SK-N-SH (cell line): Measurements from ENCODE around the gene C2orf49. TPM values are rescaled to one million over a fixed set of nuclear protein-coding genes. Genes with fewer than 3 reads are reported as not detected.

Experiments
- CTCF ChIA-PET: fragments of 300-600, 350-600 bp; formaldehyde crosslinking; extraction: SDS; loops from one replicate; lab custom pipeline; 2021; lab: Yijun Ruan, JAX
- POLR2A ChIA-PET: fragments of 350-600 bp; sonication (Branson Sonifier 250); formaldehyde crosslinking; extraction: SDS; loops from one replicate; lab custom pipeline; 2020; ENCODE audit warnings: antibody characterized with exemption, inconsistent platforms; lab: Yijun Ruan, JAX
- DNase-seq: peaks from one replicate; pipeline ENCODE4 v3.0.0; 2012
- H2AFZ ChIP-seq: fragments of 200-600 bp; sonication (generic); 2 replicates; pipeline ENCODE4 v1.8.1; 2016; ENCODE audit warnings: antibody characterized with exemption, mild to moderate bottlenecking, low read depth
- H3F3A ChIP-seq: fragments of 200-600 bp; sonication (generic); replicated peaks from 2 replicates; pipeline ENCODE3; 2016; ENCODE audit warnings: antibody characterized with exemption, mild to moderate bottlenecking; ENCODE audit not compliant: insufficient read depth
- H3K27ac ChIP-seq, 2 experiments: fragments of 200-500 bp in 1 of 2; fragments of 200-600 bp in 1 of 2; sonication (Bioruptor generic) in 1 of 2; sonication (generic), shearing (Covaris generic) in 1 of 2; 2 replicates each; pipeline versions ENCODE4 v1.5.1 to v1.6.1; 2014 to 2016; ENCODE audit warnings: low read depth in 2 of 2, inconsistent platforms in 1 of 2, low read length in 1 of 2, mild to moderate bottlenecking in 1 of 2, mixed read lengths in 1 of 2
- H3K27me3 ChIP-seq: fragments of 200-600 bp; sonication (generic), shearing (Covaris generic); 2 replicates; pipeline ENCODE4 v1.6.1; 2016; ENCODE audit warnings: mixed run types; ENCODE audit not compliant: insufficient read depth
- H3K36me3 ChIP-seq, 2 experiments: fragments of 200-500 bp in 1 of 2; fragments of 200-600 bp in 1 of 2; sonication (Bioruptor generic) in 1 of 2; sonication (generic) in 1 of 2; replicated peaks in 1 of 2; 2 replicates each; pipeline versions ENCODE3 to v1.5.1; 2014 to 2016; ENCODE audit warnings: low read length in 1 of 2, mild to moderate bottlenecking in 1 of 2; ENCODE audit not compliant: insufficient read depth in 2 of 2, control insufficient read depth in 1 of 2
- H3K4me1 ChIP-seq, 2 experiments: fragments of 200-500 bp in 1 of 2; fragments of 200-600 bp in 1 of 2; sonication (Bioruptor generic) in 1 of 2; sonication (generic), shearing (Covaris generic) in 1 of 2; 2 replicates each; pipeline versions ENCODE4 v1.5.1 to v1.6.1; 2014 to 2016; ENCODE audit warnings: low read depth in 1 of 2, low read length in 1 of 2, mixed run types in 1 of 2; ENCODE audit not compliant: insufficient read depth in 2 of 2, control insufficient read depth in 1 of 2
- H3K4me2 ChIP-seq: fragments of 200-600 bp; sonication (generic), shearing (Covaris generic); 2 replicates; pipeline ENCODE4 v1.6.1; 2017; ENCODE audit warnings: mixed run types
- H3K4me3 ChIP-seq, 2 experiments: fragments of 200-500 bp in 1 of 2; fragments of 200-600 bp in 1 of 2; sonication (Bioruptor generic) in 1 of 2; sonication (generic), shearing (Covaris generic) in 1 of 2; 2 replicates each; pipeline versions ENCODE4 v1.5.1 to v1.8.1; 2014 to 2016; ENCODE audit warnings: low read depth in 2 of 2, inconsistent platforms in 1 of 2, low read length in 1 of 2, mild to moderate bottlenecking in 1 of 2, mixed read lengths in 1 of 2, moderate library complexity in 1 of 2
- H3K79me2 ChIP-seq: fragments of 200-600 bp; sonication (generic); 2 replicates; pipeline ENCODE4 v1.8.1; 2017; ENCODE audit warnings: mild to moderate bottlenecking; ENCODE audit not compliant: insufficient read depth
- H3K9ac ChIP-seq: fragments of 200-600 bp; sonication (generic); 2 replicates; pipeline ENCODE4 v1.6.1; 2017; ENCODE audit warnings: mixed run types
- H3K9me2 ChIP-seq: fragments of 200-600 bp; sonication (generic); 2 replicates; pipeline ENCODE4 v1.6.1; 2017; ENCODE audit warnings: mixed run types
- H3K9me3 ChIP-seq: fragments of 200-600 bp; sonication (generic); 2 replicates; pipeline ENCODE4 v1.6.1; 2017; ENCODE audit warnings: mixed run types, mild to moderate bottlenecking, moderate library complexity
- H4K20me1 ChIP-seq: fragments of 200-600 bp; sonication (generic); 2 replicates; pipeline ENCODE4 v1.6.1; 2017; ENCODE audit warnings: mild to moderate bottlenecking, mixed run types; ENCODE audit not compliant: insufficient read depth
- CHD2 ChIP-seq: fragments of 150-350 bp; IDR thresholded peaks from 2 replicates; pipeline ENCODE4 v1.6.1; 2018; ENCODE audit warnings: low read length; ENCODE audit not compliant: partially characterized antibody
- FOSL2 ChIP-seq: IDR thresholded peaks from 2 replicates; pipeline ENCODE4 v1.4.0; 2012; ENCODE audit warnings: low read depth, mild to moderate bottlenecking, moderate library complexity, borderline replicate concordance
- MEF2A ChIP-seq: IDR thresholded peaks from 2 replicates; pipeline ENCODE4 v1.4.0; 2012; ENCODE audit warnings: low read depth, borderline replicate concordance
- MXI1 ChIP-seq: IDR thresholded peaks from 2 replicates; pipeline ENCODE4 v1.6.1; 2012; ENCODE audit warnings: mild to moderate bottlenecking, low read depth, low read length, improper control_type of control experiment
- NRF1 ChIP-seq: IDR thresholded peaks from 2 replicates; pipeline ENCODE4 v1.6.1; 2012; ENCODE audit warnings: low read depth, mild to moderate bottlenecking, low read length
- RCOR1 ChIP-seq: fragments of 150-350 bp; IDR thresholded peaks from 2 replicates; pipeline ENCODE4 v1.6.1; 2017; ENCODE audit warnings: antibody characterized with exemption, low read length
- TEAD4 ChIP-seq: IDR thresholded peaks from 2 replicates; pipeline ENCODE4 v1.4.0; 2012; ENCODE audit warnings: mild to moderate bottlenecking, borderline replicate concordance; ENCODE audit not compliant: insufficient read depth
- YY1 ChIP-seq: IDR thresholded peaks from 2 replicates; pipeline ENCODE4 v1.4.0; 2012; ENCODE audit warnings: low read depth, mild to moderate bottlenecking
- WGBS: methylation state at CpG from one replicate; pipeline ENCODE4 v1.1.6; 2017; ENCODE audit warnings: low lambda C conversion rate; 5-methylcytosine and 5-hydroxymethylcytosine counted together
- polyA plus RNA-seq, 3 experiments: library from polyadenylated mRNA; depleted of rRNA; stranded (reverse); fragments of >200 nt; gene quantifications; 2 replicates each; pipeline ENCODE4 v1.2.3, GENCODE V29; 2012
- TF ChIP-seq, protein P1 (sequence below): IDR thresholded peaks from 2 replicates; pipeline ENCODE4; 2012
- TF ChIP-seq, protein P2 (sequence below): IDR thresholded peaks from 2 replicates; pipeline ENCODE4 v1.4.0; 2012; ENCODE audit warnings: low read depth
- TF ChIP-seq, protein P3 (sequence below): fragments of 150-350 bp; IDR thresholded peaks from 2 replicates; pipeline ENCODE4 v1.6.1; 2016; ENCODE audit warnings: mild to moderate bottlenecking, low read depth, low read length
- TF ChIP-seq, protein P4 (sequence below): IDR thresholded peaks from 2 replicates; pipeline ENCODE4 v1.6.1; 2012; ENCODE audit warnings: mild to moderate bottlenecking, low read depth, low read length, moderate library complexity

The C2orf49 gene
- polyA plus RNA-seq, 1 of the 3 experiments (the other 2 are of a cell fraction) = 7.6 TPM

DNA sequence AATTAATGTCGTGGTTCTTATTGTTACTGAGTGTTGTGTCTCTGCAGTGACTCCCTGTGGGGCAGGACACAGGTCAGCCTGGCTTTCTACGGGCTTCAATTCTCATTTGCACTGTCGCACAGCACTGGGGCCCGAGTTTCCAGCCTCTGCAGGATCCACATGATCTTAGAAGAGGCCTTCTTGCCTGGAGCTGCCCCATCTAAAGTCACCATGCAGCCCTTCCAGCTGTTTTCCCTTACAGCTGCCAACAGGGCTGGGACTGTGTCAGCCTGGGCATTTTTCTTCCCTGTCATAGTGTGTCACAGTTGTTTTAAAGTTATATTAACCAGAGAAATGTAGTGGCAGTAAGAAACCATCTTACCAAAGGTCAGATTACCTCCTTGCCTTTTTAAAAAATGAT lies 34.5 kb downstream of the C2orf49 start:
- H3K4me2 ChIP-seq = no peak overlapping the region
- peaks cover 0 to 50% of the 10 kb centered on the region in 2 experiments for H3K36me3 ChIP-seq
- H3K79me2 ChIP-seq = peaks cover 42% of the 10 kb centered on the region; the same call in 1 of the 2 replicates

More for the DNA sequence above, 34.5 kb downstream of the C2orf49 start:
- no peak overlapping the region for H3K27ac ChIP-seq
- no peak for DNase-seq
- ChIA-PET POLR2A (no interaction called here), CTCF (interaction anchor here (0.8 to 2.9 kb wide), 5 partner anchors 12 to 150 kb away, joined by 3 to 16 read pairs (median 4); partner anchors contain the start of gene FHL2)
- H3K9me3 ChIP-seq = no peaks in the 10 kb centered on the region
- 0 out of 2 replicates have a peak, but pooled peaks cover 5% of the 10 kb centered on the region for H4K20me1 ChIP-seq
- WGBS = 92% methylated on average over 4 of the region's 4 CpGs
- H3K4me1 ChIP-seq = peaks cover 2 to 4% of the 10 kb centered on the region in 2 experiments; a peak in 1 of 4 replicates
- H3K9me2 ChIP-seq = no peaks in the 10 kb centered on the region
- H3K27me3 ChIP-seq = no peaks in the 10 kb centered on the region
- H3K4me3 ChIP-seq = no peak overlapping the region
- no peak overlapping the region for H2AFZ ChIP-seq
- peaks cover 8% of the 10 kb centered on the region for H3F3A ChIP-seq
- H3K9ac ChIP-seq = no peak overlapping the region
- no peak for TF ChIP-seq RCOR1
- no peak for TF ChIP-seq TEAD4
- TF ChIP-seq, protein P1, sequence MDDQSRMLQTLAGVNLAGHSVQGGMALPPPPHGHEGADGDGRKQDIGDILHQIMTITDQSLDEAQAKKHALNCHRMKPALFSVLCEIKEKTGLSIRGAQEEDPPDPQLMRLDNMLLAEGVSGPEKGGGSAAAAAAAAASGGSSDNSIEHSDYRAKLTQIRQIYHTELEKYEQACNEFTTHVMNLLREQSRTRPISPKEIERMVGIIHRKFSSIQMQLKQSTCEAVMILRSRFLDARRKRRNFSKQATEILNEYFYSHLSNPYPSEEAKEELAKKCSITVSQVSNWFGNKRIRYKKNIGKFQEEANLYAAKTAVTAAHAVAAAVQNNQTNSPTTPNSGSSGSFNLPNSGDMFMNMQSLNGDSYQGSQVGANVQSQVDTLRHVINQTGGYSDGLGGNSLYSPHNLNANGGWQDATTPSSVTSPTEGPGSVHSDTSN = no peak
- no peak for TF ChIP-seq MEF2A
- no peak for TF ChIP-seq NRF1
- no peak for TF ChIP-seq FOSL2
- no peak for TF ChIP-seq YY1
- TF ChIP-seq, protein P2, sequence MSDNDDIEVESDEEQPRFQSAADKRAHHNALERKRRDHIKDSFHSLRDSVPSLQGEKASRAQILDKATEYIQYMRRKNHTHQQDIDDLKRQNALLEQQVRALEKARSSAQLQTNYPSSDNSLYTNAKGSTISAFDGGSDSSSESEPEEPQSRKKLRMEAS = no peak
- TF ChIP-seq, protein P3, sequence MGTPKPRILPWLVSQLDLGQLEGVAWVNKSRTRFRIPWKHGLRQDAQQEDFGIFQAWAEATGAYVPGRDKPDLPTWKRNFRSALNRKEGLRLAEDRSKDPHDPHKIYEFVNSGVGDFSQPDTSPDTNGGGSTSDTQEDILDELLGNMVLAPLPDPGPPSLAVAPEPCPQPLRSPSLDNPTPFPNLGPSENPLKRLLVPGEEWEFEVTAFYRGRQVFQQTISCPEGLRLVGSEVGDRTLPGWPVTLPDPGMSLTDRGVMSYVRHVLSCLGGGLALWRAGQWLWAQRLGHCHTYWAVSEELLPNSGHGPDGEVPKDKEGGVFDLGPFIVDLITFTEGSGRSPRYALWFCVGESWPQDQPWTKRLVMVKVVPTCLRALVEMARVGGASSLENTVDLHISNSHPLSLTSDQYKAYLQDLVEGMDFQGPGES = no peak
- TF ChIP-seq MXI1 = no peak
- no peak for TF ChIP-seq CHD2
- TF ChIP-seq, protein P4, sequence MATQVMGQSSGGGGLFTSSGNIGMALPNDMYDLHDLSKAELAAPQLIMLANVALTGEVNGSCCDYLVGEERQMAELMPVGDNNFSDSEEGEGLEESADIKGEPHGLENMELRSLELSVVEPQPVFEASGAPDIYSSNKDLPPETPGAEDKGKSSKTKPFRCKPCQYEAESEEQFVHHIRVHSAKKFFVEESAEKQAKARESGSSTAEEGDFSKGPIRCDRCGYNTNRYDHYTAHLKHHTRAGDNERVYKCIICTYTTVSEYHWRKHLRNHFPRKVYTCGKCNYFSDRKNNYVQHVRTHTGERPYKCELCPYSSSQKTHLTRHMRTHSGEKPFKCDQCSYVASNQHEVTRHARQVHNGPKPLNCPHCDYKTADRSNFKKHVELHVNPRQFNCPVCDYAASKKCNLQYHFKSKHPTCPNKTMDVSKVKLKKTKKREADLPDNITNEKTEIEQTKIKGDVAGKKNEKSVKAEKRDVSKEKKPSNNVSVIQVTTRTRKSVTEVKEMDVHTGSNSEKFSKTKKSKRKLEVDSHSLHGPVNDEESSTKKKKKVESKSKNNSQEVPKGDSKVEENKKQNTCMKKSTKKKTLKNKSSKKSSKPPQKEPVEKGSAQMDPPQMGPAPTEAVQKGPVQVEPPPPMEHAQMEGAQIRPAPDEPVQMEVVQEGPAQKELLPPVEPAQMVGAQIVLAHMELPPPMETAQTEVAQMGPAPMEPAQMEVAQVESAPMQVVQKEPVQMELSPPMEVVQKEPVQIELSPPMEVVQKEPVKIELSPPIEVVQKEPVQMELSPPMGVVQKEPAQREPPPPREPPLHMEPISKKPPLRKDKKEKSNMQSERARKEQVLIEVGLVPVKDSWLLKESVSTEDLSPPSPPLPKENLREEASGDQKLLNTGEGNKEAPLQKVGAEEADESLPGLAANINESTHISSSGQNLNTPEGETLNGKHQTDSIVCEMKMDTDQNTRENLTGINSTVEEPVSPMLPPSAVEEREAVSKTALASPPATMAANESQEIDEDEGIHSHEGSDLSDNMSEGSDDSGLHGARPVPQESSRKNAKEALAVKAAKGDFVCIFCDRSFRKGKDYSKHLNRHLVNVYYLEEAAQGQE = no peak
